Astrocyte of the cerebellum (primary cell): Measurements from ENCODE around the gene CAMTA2.

Source experiments
- DNase-seq: peaks from one replicate; pipeline ENCODE4 v3.0.0-alpha.2; 2011; ENCODE audit warnings: low read depth
- H3K4me3 ChIP-seq: 2 replicates; pipeline ENCODE4 v1.5.1; 2011; ENCODE audit warnings: mild to moderate bottlenecking, low read depth, low read length, moderate library complexity
- CTCF ChIP-seq: IDR thresholded peaks from 2 replicates; pipeline ENCODE4 v1.5.1; 2012; ENCODE audit warnings: low read length, low read depth, moderate library complexity, mild to moderate bottlenecking; ENCODE audit errors: missing control alignments
- in situ Hi-C: cut with HindIII; loops from 2 replicates; pipeline ENCODE4 v1.10.0; 2017; ENCODE audit warnings: low sequenced_read_pairs

CAMTA2 gene

GRCh38 chr17:4987767-4988567, 492 bp upstream of the CAMTA2 start:
- TF ChIP-seq CTCF = no peak
- no peak for DNase-seq
- peak overlapping the region; percentile 86 for H3K4me3 ChIP-seq
- in situ Hi-C loops = no loop called here

- in situ Hi-C loops = no loop called here
- no peak for DNase-seq
- no peak for TF ChIP-seq CTCF
- peak overlapping the region; percentile 86 for H3K4me3 ChIP-seq
Observed at GRCh38 chr17:4986403-4986802, 1.1 kb downstream of the CAMTA2 start.

GRCh38 chr17:4982305-4982704, 5.2 kb downstream of the CAMTA2 start:
- in situ Hi-C loops = no loop called here
- no peak for DNase-seq
- no peak for TF ChIP-seq CTCF
- H3K4me3 ChIP-seq = no peak overlapping the region

- in situ Hi-C loops = no loop called here
- no peak overlapping the region for H3K4me3 ChIP-seq
- peak; percentile 37 for DNase-seq
- peak; percentile 77 for TF ChIP-seq CTCF
Observed at GRCh38 chr17:4980644-4981216, 6.7 kb downstream of the CAMTA2 start.

GRCh38 chr17:4978726-4979125, 8.7 kb downstream of the CAMTA2 start:
- TF ChIP-seq CTCF = no peak
- in situ Hi-C loops = no loop called here
- H3K4me3 ChIP-seq = no peak overlapping the region
- no peak for DNase-seq

- in situ Hi-C loops = no loop called here
- no peak for DNase-seq
- TF ChIP-seq CTCF = no peak
- no peak overlapping the region for H3K4me3 ChIP-seq
Observed at GRCh38 chr17:4974115-4974670, 13.3 kb downstream of the CAMTA2 start.
